SK-N-SH (cell line): ENCODE results near the gene AGK. TPM values are rescaled to one million over a fixed set of nuclear protein-coding genes. Genes with fewer than 3 reads are reported as not detected.

Experiments used
- CTCF ChIA-PET: fragments of 300-600, 350-600 bp; formaldehyde crosslinking; extraction: SDS; loops from one replicate; lab custom pipeline; 2021; lab: Yijun Ruan, JAX
- POLR2A ChIA-PET: fragments of 350-600 bp; sonication (Branson Sonifier 250); formaldehyde crosslinking; extraction: SDS; loops from one replicate; lab custom pipeline; 2020; ENCODE audit warnings: antibody characterized with exemption, inconsistent platforms; lab: Yijun Ruan, JAX
- DNase-seq: peaks from one replicate; pipeline ENCODE4 v3.0.0; 2012
- H2AFZ ChIP-seq: fragments of 200-600 bp; sonication (generic); 2 replicates; pipeline ENCODE4 v1.8.1; 2016; ENCODE audit warnings: antibody characterized with exemption, mild to moderate bottlenecking, low read depth
- H3F3A ChIP-seq: fragments of 200-600 bp; sonication (generic); replicated peaks from 2 replicates; pipeline ENCODE3; 2016; ENCODE audit warnings: antibody characterized with exemption, mild to moderate bottlenecking; ENCODE audit not compliant: insufficient read depth
- H3K27ac ChIP-seq, 2 experiments: fragments of 200-500 bp in 1 of 2; fragments of 200-600 bp in 1 of 2; sonication (Bioruptor generic) in 1 of 2; sonication (generic), shearing (Covaris generic) in 1 of 2; 2 replicates each; pipeline versions ENCODE4 v1.5.1 to v1.6.1; 2014 to 2016; ENCODE audit warnings: low read depth in 2 of 2, inconsistent platforms in 1 of 2, low read length in 1 of 2, mild to moderate bottlenecking in 1 of 2, mixed read lengths in 1 of 2
- H3K27me3 ChIP-seq: fragments of 200-600 bp; sonication (generic), shearing (Covaris generic); 2 replicates; pipeline ENCODE4 v1.6.1; 2016; ENCODE audit warnings: mixed run types; ENCODE audit not compliant: insufficient read depth
- H3K36me3 ChIP-seq, 2 experiments: fragments of 200-500 bp in 1 of 2; fragments of 200-600 bp in 1 of 2; sonication (Bioruptor generic) in 1 of 2; sonication (generic) in 1 of 2; replicated peaks in 1 of 2; 2 replicates each; pipeline versions ENCODE3 to v1.5.1; 2014 to 2016; ENCODE audit warnings: low read length in 1 of 2, mild to moderate bottlenecking in 1 of 2; ENCODE audit not compliant: insufficient read depth in 2 of 2, control insufficient read depth in 1 of 2
- H3K4me1 ChIP-seq, 2 experiments: fragments of 200-500 bp in 1 of 2; fragments of 200-600 bp in 1 of 2; sonication (Bioruptor generic) in 1 of 2; sonication (generic), shearing (Covaris generic) in 1 of 2; 2 replicates each; pipeline versions ENCODE4 v1.5.1 to v1.6.1; 2014 to 2016; ENCODE audit warnings: low read depth in 1 of 2, low read length in 1 of 2, mixed run types in 1 of 2; ENCODE audit not compliant: insufficient read depth in 2 of 2, control insufficient read depth in 1 of 2
- H3K4me2 ChIP-seq: fragments of 200-600 bp; sonication (generic), shearing (Covaris generic); 2 replicates; pipeline ENCODE4 v1.6.1; 2017; ENCODE audit warnings: mixed run types
- H3K4me3 ChIP-seq, 2 experiments: fragments of 200-500 bp in 1 of 2; fragments of 200-600 bp in 1 of 2; sonication (Bioruptor generic) in 1 of 2; sonication (generic), shearing (Covaris generic) in 1 of 2; 2 replicates each; pipeline versions ENCODE4 v1.5.1 to v1.8.1; 2014 to 2016; ENCODE audit warnings: low read depth in 2 of 2, inconsistent platforms in 1 of 2, low read length in 1 of 2, mild to moderate bottlenecking in 1 of 2, mixed read lengths in 1 of 2, moderate library complexity in 1 of 2
- H3K79me2 ChIP-seq: fragments of 200-600 bp; sonication (generic); 2 replicates; pipeline ENCODE4 v1.8.1; 2017; ENCODE audit warnings: mild to moderate bottlenecking; ENCODE audit not compliant: insufficient read depth
- H3K9ac ChIP-seq: fragments of 200-600 bp; sonication (generic); 2 replicates; pipeline ENCODE4 v1.6.1; 2017; ENCODE audit warnings: mixed run types
- H3K9me2 ChIP-seq: fragments of 200-600 bp; sonication (generic); 2 replicates; pipeline ENCODE4 v1.6.1; 2017; ENCODE audit warnings: mixed run types
- H3K9me3 ChIP-seq: fragments of 200-600 bp; sonication (generic); 2 replicates; pipeline ENCODE4 v1.6.1; 2017; ENCODE audit warnings: mixed run types, mild to moderate bottlenecking, moderate library complexity
- H4K20me1 ChIP-seq: fragments of 200-600 bp; sonication (generic); 2 replicates; pipeline ENCODE4 v1.6.1; 2017; ENCODE audit warnings: mild to moderate bottlenecking, mixed run types; ENCODE audit not compliant: insufficient read depth
- CTCF ChIP-seq: fragments of 200-600 bp; sonication (generic); IDR thresholded peaks from 2 replicates; pipeline ENCODE4 v1.6.1; 2017; ENCODE audit warnings: antibody characterized with exemption, mild to moderate bottlenecking, moderate library complexity
- EP300 ChIP-seq, 2 experiments: IDR thresholded peaks; 2 replicates each; pipeline versions ENCODE4 v1.4.0 to v1.6.1; 2012; ENCODE audit warnings: borderline replicate concordance in 1 of 2, low read depth in 1 of 2, low read length in 1 of 2
- FOSL2 ChIP-seq: IDR thresholded peaks from 2 replicates; pipeline ENCODE4 v1.4.0; 2012; ENCODE audit warnings: low read depth, mild to moderate bottlenecking, moderate library complexity, borderline replicate concordance
- GATA2 ChIP-seq: sonication (generic); formaldehyde crosslinking; IDR thresholded peaks from 2 replicates; pipeline ENCODE4 v1.5.0; 2020; ENCODE audit warnings: mild to moderate bottlenecking, missing genetic modification reagents
- IRF3 ChIP-seq: fragments of 150-350 bp; IDR thresholded peaks from 2 replicates; pipeline ENCODE4 v1.6.1; 2016; ENCODE audit warnings: mild to moderate bottlenecking, low read depth, low read length
- MEF2A ChIP-seq: IDR thresholded peaks from 2 replicates; pipeline ENCODE4 v1.4.0; 2012; ENCODE audit warnings: low read depth, borderline replicate concordance
- RAD21 ChIP-seq: IDR thresholded peaks from 2 replicates; pipeline ENCODE4 v1.6.1; 2012; ENCODE audit warnings: mild to moderate bottlenecking, low read length
- REST ChIP-seq: IDR thresholded peaks from 2 replicates; pipeline ENCODE4 v1.6.1; 2012; ENCODE audit warnings: mild to moderate bottlenecking, low read depth, low read length, moderate library complexity
- RFX5 ChIP-seq: IDR thresholded peaks from 2 replicates; pipeline ENCODE4 v1.6.1; 2012; ENCODE audit warnings: mild to moderate bottlenecking, improper control_type of control experiment, low read length
- SMC3 ChIP-seq: IDR thresholded peaks from 2 replicates; pipeline ENCODE4 v1.6.1; 2012; ENCODE audit warnings: low read depth, low read length, improper control_type of control experiment
- TEAD4 ChIP-seq: IDR thresholded peaks from 2 replicates; pipeline ENCODE4 v1.4.0; 2012; ENCODE audit warnings: mild to moderate bottlenecking, borderline replicate concordance; ENCODE audit not compliant: insufficient read depth
- USF1 ChIP-seq: IDR thresholded peaks from 2 replicates; pipeline ENCODE4 v1.4.0; 2012; ENCODE audit warnings: low read depth, borderline replicate concordance
- YY1 ChIP-seq: IDR thresholded peaks from 2 replicates; pipeline ENCODE4 v1.4.0; 2012; ENCODE audit warnings: low read depth, mild to moderate bottlenecking
- ZBTB33 ChIP-seq: IDR thresholded peaks from 2 replicates; pipeline ENCODE4 v1.4.0; 2012; ENCODE audit warnings: low read depth, borderline replicate concordance
- WGBS: methylation state at CpG from one replicate; pipeline ENCODE4 v1.1.6; 2017; ENCODE audit warnings: low lambda C conversion rate; 5-methylcytosine and 5-hydroxymethylcytosine counted together
- polyA plus RNA-seq, 3 experiments: library from polyadenylated mRNA; depleted of rRNA; stranded (reverse); fragments of >200 nt; gene quantifications; 2 replicates each; pipeline ENCODE4 v1.2.3, GENCODE V29; 2012

AGK gene
- polyA plus RNA-seq, 1 of the 3 experiments (the other 2 are of a cell fraction), result 45.7 TPM

- H2AFZ ChIP-seq, result no peak overlapping the region
- H3K9me3 ChIP-seq, result no peaks in the 10 kb centered on the region
- H3K27ac ChIP-seq, result no peak overlapping the region
- no peak for TF ChIP-seq EP300 (IDR thresholded peaks at IDR 0.05; ENCODE audit: borderline replicate concordance in 1 of 2, low read depth in 1 of 2, low read length in 1 of 2)
- no peak for TF ChIP-seq CTCF
- no peak for TF ChIP-seq MEF2A
- no peak for TF ChIP-seq REST
- TF ChIP-seq TEAD4, result no peak
- TF ChIP-seq RAD21, result no peak
- no peaks in the 10 kb centered on the region for H4K20me1 ChIP-seq
- POLR2A ChIA-PET, result interaction anchor here (0.6 kb wide), 2 partner anchors 10 to 122 kb away, joined by 3 to 5 read pairs; no protein-coding TSS in a partner anchor
- H3K4me2 ChIP-seq, result no peak overlapping the region
- no peaks in the 10 kb centered on the region for H3K79me2 ChIP-seq
- H3K4me3 ChIP-seq, result no peak overlapping the region
- no peaks in the 10 kb centered on the region for H3K27me3 ChIP-seq
- CTCF ChIA-PET, result interaction anchor here (0.9 to 4.6 kb wide), 3 partner anchors 10 to 126 kb away, joined by 3 to 26 read pairs (median 9); no protein-coding TSS in a partner anchor
- H3K36me3 ChIP-seq, result peaks cover 42 to 95% of the 10 kb centered on the region in 2 experiments
- peaks cover 3% of the 10 kb centered on the region for H3F3A ChIP-seq
- WGBS, result 95% methylated on average over 4 of the region's 4 CpGs
- no peaks in the 10 kb centered on the region for H3K9me2 ChIP-seq
- H3K4me1 ChIP-seq, result no peaks in the 10 kb centered on the region
- no peak overlapping the region for H3K9ac ChIP-seq
- no peak for DNase-seq
Observed at GRCh38 chr7:141660259-141660658, 109.0 kb downstream of the AGK start.

GRCh38 chr7:141663081-141663849, 112.1 kb downstream of the AGK start:
- Histone ChIP-seq H3K9me2 (no peaks in the 10 kb centered on the region), H3K27me3 (no peaks in the 10 kb centered on the region), H3K9ac (no peak overlapping the region), H3K36me3 (peaks cover 31 to 71% of the 10 kb centered on the region in 2 experiments), H3K79me2 (no peaks in the 10 kb centered on the region), H3K4me3 (no peak overlapping the region), H3K27ac (peak overlapping the region in 1 of 2 experiments; percentile 18; a peak in 1 of 4 replicates), H4K20me1 (no peaks in the 10 kb centered on the region), H3K9me3 (no peaks in the 10 kb centered on the region), H2AFZ (no peak overlapping the region), H3F3A (no peaks in the 10 kb centered on the region), H3K4me1 (no peaks in the 10 kb centered on the region), H3K4me2 (no peak overlapping the region)
- POLR2A ChIA-PET, result interaction anchor here (1.2 kb wide), 1 partner anchor 75 kb away, joined by 3 read pairs; the partner anchor contains the start of gene SSBP1
- DNase-seq, result no peak
- WGBS, result 85% methylated on average over 6 of the region's 6 CpGs
- CTCF ChIA-PET, result interaction anchor here (1.6 to 4.6 kb wide), 4 partner anchors 9 to 75 kb away, joined by 3 to 26 read pairs (median 15); partner anchors contain the start of gene SSBP1
- no peak for TF ChIP-seq ZBTB33
- TF ChIP-seq GATA2 (CRISPR knock-in tag), result no peak
- no peak for TF ChIP-seq IRF3
- no peak for TF ChIP-seq FOSL2
- TF ChIP-seq RFX5, result no peak
- TF ChIP-seq USF1, result no peak
- TF ChIP-seq TEAD4, result no peak
- TF ChIP-seq YY1, result no peak
- no peak for TF ChIP-seq SMC3
